Activated CD8-positive, alpha-beta T cell treated with anti-CD3 and anti-CD28 coated beads, Interleukin-2, amount 10 ng/mL, durations not matched to agents 7 days and 5 days (primary cell): ENCODE results near the gene PRKAG2. TPM values are rescaled to one million over a fixed set of nuclear protein-coding genes. Genes with fewer than 3 reads are reported as not detected.

Source experiments
- ATAC-seq: fragments of 150-1000 bp; cut with Tn5 transposase; one replicate; pipeline ENCODE4 v1.10.0; 2021; ENCODE audit warnings: moderate library complexity
- CTCF ChIA-PET: fragments of 350-600 bp; sonication (Branson Sonifier 250); formaldehyde crosslinking; loops from one replicate; lab custom pipeline; 2021; ENCODE audit warnings: antibody characterized with exemption; lab: Charles Lee
- POLR2A ChIA-PET: fragments of 350-600 bp; sonication (Branson Sonifier 250); formaldehyde crosslinking; loops from one replicate; lab custom pipeline; 2021; ENCODE audit warnings: antibody characterized with exemption; lab: Charles Lee
- DNase-seq: peaks from one replicate; pipeline ENCODE4 v3.0.0-alpha.2; 2020
- H3K27ac Mint-ChIP-seq: one replicate; pipeline ENCODE4 v1.8.0; 2021; ENCODE audit warnings: mild to moderate bottlenecking, mixed read lengths
- H3K27me3 Mint-ChIP-seq: one replicate; pipeline ENCODE4 v1.8.0; 2021; ENCODE audit warnings: low read depth, mixed read lengths
- H3K36me3 Mint-ChIP-seq: one replicate; pipeline ENCODE4 v1.8.0; 2021; ENCODE audit warnings: low read depth, mixed read lengths
- H3K4me1 Mint-ChIP-seq: one replicate; pipeline ENCODE4 v1.8.0; 2021; ENCODE audit warnings: low read depth, mixed read lengths
- H3K4me3 Mint-ChIP-seq: one replicate; pipeline ENCODE4 v1.8.0; 2021; ENCODE audit warnings: mild to moderate bottlenecking, mixed read lengths
- H3K9me3 Mint-ChIP-seq: one replicate; pipeline ENCODE4 v1.8.0; 2022; ENCODE audit warnings: mixed read lengths; ENCODE audit not compliant: insufficient read depth
- total RNA-seq, 2 experiments: library from RNA; stranded (reverse); gene quantifications; one replicate each; pipeline ENCODE4 v1.2.3, GENCODE V29; 2021

Gene PRKAG2
- total RNA-seq, 2 experiments from 2014 or later: 23.6 to 28.3 TPM

DNA sequence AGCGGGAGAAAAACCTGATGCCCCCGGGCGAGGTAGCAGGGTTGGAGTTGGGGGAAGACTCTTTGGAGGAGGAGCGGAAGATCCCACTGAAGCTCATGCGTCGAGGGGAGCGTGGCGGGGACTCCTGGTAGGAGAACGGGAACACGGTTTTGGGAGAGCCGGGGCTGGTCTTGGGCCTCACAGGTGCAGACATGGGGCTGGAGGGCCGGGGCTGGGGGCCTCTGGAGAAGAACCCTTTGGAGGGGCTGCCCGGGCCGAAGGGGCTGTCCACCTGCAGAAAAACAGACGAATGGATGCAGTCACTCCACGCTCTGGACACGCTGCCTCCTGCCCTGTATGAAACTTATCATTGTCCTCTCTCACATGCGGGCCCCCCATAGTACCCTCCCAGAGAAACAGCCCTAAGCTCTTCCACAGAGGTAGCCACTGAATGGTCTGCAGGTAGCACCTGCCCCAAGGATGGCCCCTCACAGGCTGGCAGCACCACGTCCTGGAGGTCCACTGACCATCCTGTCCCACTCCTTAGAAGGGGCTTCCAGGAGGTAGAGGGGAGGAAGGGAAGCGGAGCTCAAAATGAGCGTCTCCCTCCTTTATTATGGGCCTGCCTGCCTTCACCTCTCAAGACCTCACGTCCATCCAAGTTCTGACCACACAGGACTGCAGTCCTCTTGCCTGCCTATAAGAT lies 95.6 kb downstream of the PRKAG2 start:
- H3K27me3 Mint-ChIP-seq: no peaks in the 10 kb centered on the region
- no peaks in the 10 kb centered on the region for H3K9me3 Mint-ChIP-seq
- H3K4me3 Mint-ChIP-seq: no peak overlapping the region
- CTCF ChIA-PET: interaction anchor here (1.6 to 5.3 kb wide), 7 partner anchors 10 to 413 kb away, joined by 3 to 108 read pairs (median 29); no protein-coding TSS in a partner anchor
- ATAC-seq (no peak), DNase-seq (no peak)
- peaks cover 10% of the 10 kb centered on the region for H3K4me1 Mint-ChIP-seq
- H3K27ac Mint-ChIP-seq: no peak overlapping the region
- POLR2A ChIA-PET: interaction anchor here (1.0 kb wide), 1 partner anchor 12 kb away, joined by 3 read pairs; no protein-coding TSS in a partner anchor
- no peaks in the 10 kb centered on the region for H3K36me3 Mint-ChIP-seq

DNA sequence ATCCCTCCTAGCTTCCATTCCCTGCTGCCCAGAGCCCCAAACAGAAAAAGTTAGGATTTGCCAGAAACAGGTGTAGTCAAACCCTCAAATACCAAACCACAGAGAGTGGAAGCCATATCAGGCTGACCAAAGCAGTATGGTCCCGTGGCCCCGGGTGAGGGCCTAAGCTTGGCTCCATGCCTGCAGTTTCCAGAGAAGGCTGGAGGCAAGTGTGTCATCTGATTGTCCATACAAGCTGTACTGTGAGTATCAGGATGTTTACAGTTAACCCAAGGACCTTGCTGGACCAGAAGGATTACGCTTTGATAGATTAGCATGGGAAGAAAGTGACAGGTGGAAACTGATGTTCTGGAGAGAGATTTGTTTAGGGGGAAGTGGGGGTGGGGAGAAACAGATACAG lies 96.3 kb downstream of the PRKAG2 start:
- Mint-ChIP-seq H3K4me1 (peaks cover 10% of the 10 kb centered on the region), H3K9me3 (no peaks in the 10 kb centered on the region), H3K36me3 (no peaks in the 10 kb centered on the region), H3K4me3 (no peak overlapping the region), H3K27ac (no peak overlapping the region), H3K27me3 (no peaks in the 10 kb centered on the region)
- ChIA-PET CTCF (interaction anchor here (3.2 to 5.3 kb wide), 3 partner anchors 10 to 149 kb away, joined by 37 to 108 read pairs (median 54); no protein-coding TSS in a partner anchor), POLR2A (interaction anchor here (1.0 kb wide), 1 partner anchor 11 kb away, joined by 3 read pairs; no protein-coding TSS in a partner anchor)
- DNase-seq (no peak), ATAC-seq (no peak)

DNA sequence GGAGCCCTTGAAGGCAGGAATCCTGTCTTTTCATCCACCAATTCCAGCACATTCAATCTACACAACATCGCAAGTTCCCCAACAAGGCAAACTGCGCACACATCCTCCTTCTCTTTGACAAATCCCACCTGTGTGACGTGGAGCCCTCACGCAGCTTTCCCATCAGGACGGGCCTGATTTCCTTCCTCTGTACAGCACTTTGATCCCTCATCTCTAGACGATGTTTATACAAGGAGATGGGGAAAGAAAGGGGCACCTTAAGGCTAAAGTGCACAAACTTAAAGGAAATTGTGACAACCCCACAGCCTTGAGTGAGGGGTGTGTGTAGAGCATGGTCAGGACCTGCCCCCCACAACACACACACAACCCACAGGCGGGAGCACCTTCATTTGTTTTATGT lies 97.2 kb downstream of the PRKAG2 start:
- no peaks in the 10 kb centered on the region for H3K9me3 Mint-ChIP-seq
- ChIA-PET POLR2A (no interaction called here), CTCF (interaction anchor here (1.0 kb wide), 1 partner anchor 23 kb away, joined by 3 read pairs; no protein-coding TSS in a partner anchor)
- no peaks in the 10 kb centered on the region for H3K27me3 Mint-ChIP-seq
- DNase-seq (no peak), ATAC-seq (no peak)
- H3K4me3 Mint-ChIP-seq: no peak overlapping the region
- H3K27ac Mint-ChIP-seq: no peak overlapping the region
- peaks cover 10% of the 10 kb centered on the region for H3K4me1 Mint-ChIP-seq
- H3K36me3 Mint-ChIP-seq: no peaks in the 10 kb centered on the region

DNA sequence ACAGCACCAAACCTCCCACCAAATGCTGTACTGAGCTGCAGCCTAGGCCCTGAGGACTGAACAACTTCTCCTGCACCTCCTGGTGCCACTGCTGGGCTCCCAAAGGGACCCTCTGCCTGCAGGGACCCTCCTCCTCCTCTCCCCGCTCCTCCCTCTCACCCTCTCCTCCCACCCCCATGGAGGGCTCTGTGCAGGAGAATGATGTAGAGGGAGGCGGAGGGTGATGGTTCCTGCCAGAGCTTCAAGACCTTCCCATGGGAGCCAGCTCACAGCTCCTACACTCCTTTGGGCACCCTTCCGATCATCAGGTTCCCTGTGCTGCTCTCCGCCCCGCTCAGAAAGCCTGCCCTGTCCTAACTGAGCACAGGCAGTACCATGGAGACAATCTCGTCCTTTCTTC lies 97.7 kb downstream of the PRKAG2 start:
- no peaks in the 10 kb centered on the region for H3K27me3 Mint-ChIP-seq
- DNase-seq: no peak
- no peaks in the 10 kb centered on the region for H3K9me3 Mint-ChIP-seq
- POLR2A ChIA-PET: no interaction called here
- no peak overlapping the region for H3K27ac Mint-ChIP-seq
- no peaks in the 10 kb centered on the region for H3K36me3 Mint-ChIP-seq
- CTCF ChIA-PET: interaction anchor here (1.0 to 1.4 kb wide), 3 partner anchors 10 to 23 kb away, joined by 3 to 11 read pairs (median 4); no protein-coding TSS in a partner anchor
- no peak for ATAC-seq
- no peak overlapping the region for H3K4me3 Mint-ChIP-seq
- peaks cover 10% of the 10 kb centered on the region for H3K4me1 Mint-ChIP-seq

DNA sequence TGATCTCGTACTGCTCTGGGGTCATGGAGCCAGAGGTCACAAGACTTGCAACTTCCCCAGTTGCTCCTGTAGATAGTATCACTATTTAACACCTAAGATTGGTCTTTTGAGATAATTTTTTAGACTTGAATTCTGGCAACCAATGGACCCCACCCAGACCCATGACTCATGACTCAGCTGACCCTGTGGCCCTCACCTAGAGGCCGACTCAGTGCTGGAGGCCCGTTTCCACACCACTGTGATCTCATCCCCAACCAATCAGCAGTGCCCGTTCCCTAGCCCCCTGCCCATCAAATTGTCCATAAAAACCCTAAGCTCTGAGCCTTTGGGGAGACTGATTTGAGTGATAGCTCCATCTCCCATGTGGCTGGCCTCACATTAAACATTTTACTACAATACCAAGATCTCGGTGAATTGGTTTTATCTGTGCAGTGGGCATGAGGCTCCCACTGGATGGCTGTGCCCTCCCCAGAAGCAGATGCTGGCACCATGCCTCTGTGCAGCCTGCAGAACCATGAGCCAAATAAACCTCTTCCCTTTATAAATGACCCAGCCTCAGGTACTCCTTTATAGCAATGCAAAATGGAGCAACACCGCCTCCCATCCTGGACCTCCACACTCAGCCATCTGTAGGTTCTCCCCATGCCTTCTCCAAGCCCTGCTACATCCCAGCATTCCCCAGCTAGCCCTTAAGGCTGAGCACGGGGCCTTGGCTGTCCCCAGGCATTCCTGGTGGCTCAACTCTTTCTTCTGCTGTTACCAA lies 98.8 kb downstream of the PRKAG2 start:
- ChIA-PET CTCF (interaction anchor here (1.4 kb wide), 2 partner anchors 9 to 19 kb away, joined by 4 to 11 read pairs; no protein-coding TSS in a partner anchor), POLR2A (interaction anchor here (1.1 kb wide), 1 partner anchor 9 kb away, joined by 4 read pairs; no protein-coding TSS in a partner anchor)
- H3K27ac Mint-ChIP-seq: no peak overlapping the region
- no peak for DNase-seq
- H3K4me1 Mint-ChIP-seq: peaks cover 7% of the 10 kb centered on the region
- H3K4me3 Mint-ChIP-seq: no peak overlapping the region
- ATAC-seq: no peak
- no peaks in the 10 kb centered on the region for H3K27me3 Mint-ChIP-seq
- no peaks in the 10 kb centered on the region for H3K9me3 Mint-ChIP-seq
- H3K36me3 Mint-ChIP-seq: no peaks in the 10 kb centered on the region

DNA sequence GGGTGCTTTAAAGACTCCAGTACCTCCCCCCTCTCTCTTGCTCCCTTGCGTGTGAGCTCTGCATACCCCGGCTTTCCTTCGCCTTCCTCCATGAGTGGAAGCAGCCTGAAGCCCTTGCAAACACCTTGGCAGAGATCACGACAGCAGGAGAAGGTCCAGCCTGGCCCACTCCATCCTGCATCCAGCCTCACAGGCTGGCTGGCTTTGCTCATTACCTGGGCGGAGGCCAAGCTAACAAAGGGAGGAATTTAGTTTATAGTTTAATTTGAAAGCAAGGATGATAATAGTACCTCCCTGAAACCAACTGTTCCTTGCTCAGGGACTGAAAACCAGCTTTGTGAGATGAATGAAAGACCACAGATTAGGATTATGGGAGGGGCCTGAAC lies 99.4 kb downstream of the PRKAG2 start:
- H3K9me3 Mint-ChIP-seq: no peaks in the 10 kb centered on the region
- no peak overlapping the region for H3K4me3 Mint-ChIP-seq
- H3K27ac Mint-ChIP-seq: no peak overlapping the region
- ATAC-seq (no peak), DNase-seq (no peak)
- no peaks in the 10 kb centered on the region for H3K27me3 Mint-ChIP-seq
- ChIA-PET POLR2A (interaction anchor here (1.1 kb wide), 1 partner anchor 8 kb away, joined by 4 read pairs; no protein-coding TSS in a partner anchor), CTCF (interaction anchor here (3.4 kb wide), 1 partner anchor 18 kb away, joined by 12 read pairs; no protein-coding TSS in a partner anchor)
- peaks cover 2% of the 10 kb centered on the region for H3K4me1 Mint-ChIP-seq
- H3K36me3 Mint-ChIP-seq: no peaks in the 10 kb centered on the region

DNA sequence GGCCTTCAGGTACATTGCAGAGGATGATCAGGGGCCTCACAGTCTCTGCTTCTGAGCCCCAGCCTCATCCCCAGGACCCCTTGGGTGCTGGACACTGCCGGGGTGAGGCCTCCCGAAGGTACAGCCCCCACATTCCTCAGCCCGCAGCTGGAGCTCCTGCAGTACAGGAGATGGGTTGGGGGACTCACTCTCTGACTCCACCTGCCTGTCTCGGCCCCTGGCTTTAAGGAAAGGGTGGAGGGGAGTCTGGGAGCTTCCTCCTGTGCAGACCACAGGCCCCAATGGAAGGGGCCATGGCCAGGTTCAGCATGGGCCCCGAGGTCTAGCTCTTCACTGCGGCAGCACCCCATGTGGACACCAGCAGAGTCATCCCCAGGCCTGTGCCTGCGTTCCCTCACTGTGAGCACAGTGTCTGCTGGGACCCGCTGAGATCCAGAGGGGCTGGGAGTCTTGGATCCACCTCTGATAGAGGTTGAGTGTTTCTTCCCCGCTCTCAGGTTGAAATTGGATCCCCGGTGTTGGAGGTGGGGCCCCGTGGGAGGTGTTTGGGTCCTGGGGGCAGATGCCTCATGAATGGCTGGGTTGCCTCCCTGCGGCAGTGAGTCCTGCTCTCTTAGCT lies 99.9 kb downstream of the PRKAG2 start:
- ATAC-seq (no peak), DNase-seq (no peak)
- ChIA-PET POLR2A (no interaction called here), CTCF (interaction anchor here (3.4 kb wide), 1 partner anchor 18 kb away, joined by 12 read pairs; no protein-coding TSS in a partner anchor)
- Mint-ChIP-seq H3K4me3 (no peak overlapping the region), H3K27ac (no peak overlapping the region), H3K27me3 (no peaks in the 10 kb centered on the region), H3K36me3 (peaks cover 2% of the 10 kb centered on the region), H3K9me3 (no peaks in the 10 kb centered on the region), H3K4me1 (peaks cover 3% of the 10 kb centered on the region)

DNA sequence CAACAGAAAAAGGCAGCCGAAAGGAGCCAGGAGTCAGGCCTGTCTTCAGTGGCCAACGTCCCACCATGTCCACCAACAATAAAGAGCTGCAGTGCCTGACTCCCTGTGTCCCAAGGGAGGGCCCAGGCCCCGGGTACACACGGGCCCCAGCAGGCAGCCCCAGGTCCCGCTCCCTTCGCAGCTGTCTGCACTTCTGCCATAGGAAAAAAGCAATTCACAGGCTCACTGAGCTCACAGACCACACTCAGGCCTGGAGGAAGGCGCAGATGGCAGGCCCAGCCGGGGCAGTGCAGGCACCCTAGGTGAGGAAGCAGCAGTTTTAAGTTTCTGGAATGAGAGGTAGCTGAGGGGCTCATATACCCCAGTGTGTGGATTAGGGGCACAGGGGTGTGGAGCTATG lies 100.5 kb downstream of the PRKAG2 start:
- H3K27me3 Mint-ChIP-seq: no peaks in the 10 kb centered on the region
- H3K4me3 Mint-ChIP-seq: no peak overlapping the region
- no peak overlapping the region for H3K27ac Mint-ChIP-seq
- peaks cover 8% of the 10 kb centered on the region for H3K4me1 Mint-ChIP-seq
- ChIA-PET CTCF (interaction anchor here (3.4 kb wide), 1 partner anchor 17 kb away, joined by 12 read pairs; no protein-coding TSS in a partner anchor), POLR2A (interaction anchor here (0.6 kb wide), 1 partner anchor 19 kb away, joined by 4 read pairs; no protein-coding TSS in a partner anchor)
- H3K9me3 Mint-ChIP-seq: no peaks in the 10 kb centered on the region
- ATAC-seq: no peak
- H3K36me3 Mint-ChIP-seq: peaks cover 7% of the 10 kb centered on the region
- no peak for DNase-seq

DNA sequence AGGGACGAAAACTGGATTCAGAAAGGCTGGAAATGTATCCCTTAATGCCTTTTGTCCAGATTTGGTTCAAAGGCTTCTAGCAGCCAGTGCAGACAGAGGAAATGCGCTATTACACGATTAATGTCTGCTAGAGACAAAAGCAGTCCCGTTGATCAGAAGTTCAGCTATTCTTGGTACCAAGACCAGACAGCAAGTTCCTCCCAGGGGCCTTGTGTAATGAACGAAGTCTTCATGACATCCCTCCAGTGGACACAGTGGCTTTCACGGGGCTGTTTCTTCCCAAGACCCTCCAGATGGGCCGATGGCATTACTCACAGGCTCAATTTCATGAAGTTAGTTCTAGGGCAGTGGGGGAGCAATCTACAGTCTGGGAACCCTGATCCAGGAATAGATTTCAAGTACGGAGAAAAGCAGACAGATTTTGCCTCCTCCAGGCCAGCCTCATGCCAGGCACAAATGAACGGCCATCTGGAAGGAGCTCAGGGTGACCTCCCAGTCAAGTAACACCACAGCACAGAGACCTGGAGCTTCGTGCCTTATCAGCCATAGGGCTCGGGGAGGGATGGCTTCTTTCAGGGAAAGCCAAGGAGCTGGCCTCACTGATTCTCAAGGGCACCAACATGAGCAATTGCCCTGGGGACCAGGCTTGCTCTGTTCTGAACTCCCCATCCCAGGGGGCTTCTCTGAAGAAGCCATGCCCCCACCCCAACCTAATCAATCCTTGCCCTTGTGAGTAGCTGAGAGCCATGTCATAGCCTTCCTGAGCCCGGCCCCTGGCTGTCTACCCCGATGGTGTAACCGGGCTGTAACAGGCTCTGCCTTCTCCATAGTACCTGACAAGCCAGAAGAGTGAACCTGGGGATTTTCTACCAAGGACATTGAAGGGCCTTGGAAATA lies 101.1 kb downstream of the PRKAG2 start:
- Mint-ChIP-seq H3K27me3 (no peaks in the 10 kb centered on the region), H3K4me3 (no peak overlapping the region), H3K9me3 (no peaks in the 10 kb centered on the region), H3K27ac (no peak overlapping the region), H3K4me1 (peaks cover 14% of the 10 kb centered on the region), H3K36me3 (peaks cover 11% of the 10 kb centered on the region)
- POLR2A ChIA-PET: interaction anchor here (0.6 kb wide), 1 partner anchor 19 kb away, joined by 4 read pairs; no protein-coding TSS in a partner anchor
- DNase-seq (no peak), ATAC-seq (no peak)
- CTCF ChIA-PET: interaction anchor here (3.4 kb wide), 1 partner anchor 17 kb away, joined by 12 read pairs; no protein-coding TSS in a partner anchor

DNA sequence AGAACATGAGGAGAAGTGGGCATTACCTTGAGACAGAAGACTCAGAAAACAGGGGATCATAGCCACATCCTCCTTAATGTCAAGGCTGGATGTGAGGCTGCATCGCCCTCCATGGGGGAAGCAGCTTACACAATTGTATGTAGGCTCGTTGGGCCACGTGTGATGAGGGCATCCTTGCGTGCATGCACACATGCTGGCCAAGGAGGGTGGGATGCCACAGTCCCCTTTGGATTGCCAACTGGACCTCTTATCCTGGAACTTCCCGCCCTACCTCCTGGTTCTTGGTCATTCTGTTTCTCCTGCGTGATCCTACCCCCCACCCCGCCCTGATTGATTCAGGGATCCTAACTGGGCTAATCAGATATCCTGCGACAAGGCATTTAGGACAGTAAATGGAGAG lies 102.0 kb downstream of the PRKAG2 start:
- DNase-seq (no peak), ATAC-seq (no peak)
- no peak overlapping the region for H3K4me3 Mint-ChIP-seq
- POLR2A ChIA-PET: no interaction called here
- CTCF ChIA-PET: interaction anchor here (1.2 to 3.4 kb wide), 2 partner anchors 16 to 36 kb away, joined by 3 to 12 read pairs; no protein-coding TSS in a partner anchor
- H3K27me3 Mint-ChIP-seq: no peaks in the 10 kb centered on the region
- peaks cover 13% of the 10 kb centered on the region for H3K36me3 Mint-ChIP-seq
- H3K9me3 Mint-ChIP-seq: no peaks in the 10 kb centered on the region
- H3K27ac Mint-ChIP-seq: no peak overlapping the region
- peaks cover 23% of the 10 kb centered on the region for H3K4me1 Mint-ChIP-seq
